T-cell (primary cell): Measurements from ENCODE around the gene OAS2. TPM values are rescaled to one million over a fixed set of nuclear protein-coding genes. Genes with fewer than 3 reads are reported as not detected.

ENCODE experiments used
- ATAC-seq, 4 experiments: fragments of 200-7000 bp in 3 of 4; fragments of 150-1000 bp in 1 of 4; cut with Tn5 transposase; replicated peaks in 1 of 4; 1 replicate in 3 of 4; 2 replicates in 1 of 4; pipeline ENCODE4 v1.10.0; 2021; ENCODE audit warnings: moderate library complexity in 3 of 4, mild to moderate bottlenecking in 2 of 4, moderate number of reproducible peaks in 1 of 4
- CTCF ChIA-PET, 2 donors: fragments of 300-600 bp; sonication (Branson Sonifier 250); formaldehyde crosslinking; loops; one replicate each; lab custom pipeline; 2022; ENCODE audit warnings: antibody characterized with exemption in 2 of 2; lab: Charles Lee
- POLR2A ChIA-PET, 2 donors: fragments of 300-600 bp; sonication (Branson Sonifier 250); formaldehyde crosslinking; loops; one replicate each; lab custom pipeline; 2022; ENCODE audit warnings: antibody characterized with exemption in 2 of 2; lab: Charles Lee
- DNase-seq, 35 experiments: peaks; one replicate each; pipeline versions ENCODE4 v3.0.0 to v3.0.0-alpha.2; 2013 to 2023
- H3K27ac ChIP-seq: one replicate; pipeline ENCODE4 v1.5.1; 2013; ENCODE audit warnings: low read length
- H3K27me3 ChIP-seq, 2 experiments: replicated peaks in 1 of 2; 1 replicate in 1 of 2; 2 replicates in 1 of 2; pipeline versions ENCODE4 v1.6.1 to v1.7.0; 2013; ENCODE audit warnings: low read length in 1 of 2, mixed read lengths in 1 of 2; ENCODE audit not compliant: control insufficient read depth in 2 of 2, insufficient read depth in 2 of 2; ENCODE audit errors: extremely low read depth in 1 of 2
- H3K36me3 ChIP-seq, 2 donors: 1 replicate in 1 of 2; 2 replicates in 1 of 2; pipeline versions ENCODE4 v1.6.1 to v1.7.0; 2013; ENCODE audit warnings: low read length in 1 of 2; ENCODE audit not compliant: control insufficient read depth in 2 of 2, insufficient read depth in 1 of 2; ENCODE audit errors: extremely low read depth in 1 of 2
- H3K4me1 ChIP-seq, 2 experiments: 1 replicate in 1 of 2; 2 replicates in 1 of 2; pipeline versions ENCODE4 v1.6.1 to v1.7.0; 2013; ENCODE audit warnings: low read length in 2 of 2, mixed read lengths in 1 of 2; ENCODE audit not compliant: insufficient read depth in 2 of 2, control insufficient read depth in 1 of 2; ENCODE audit errors: extremely low read depth in 1 of 2
- H3K4me3 ChIP-seq, 2 donors: 1 replicate in 1 of 2; 2 replicates in 1 of 2; pipeline versions ENCODE4 v1.5.1 to v1.7.0; 2013; ENCODE audit warnings: mild to moderate bottlenecking in 2 of 2, low read length in 1 of 2, moderate library complexity in 1 of 2; ENCODE audit not compliant: control insufficient read depth in 1 of 2; ENCODE audit errors: extremely low read depth in 1 of 2
- H3K9me3 ChIP-seq: 2 replicates; pipeline ENCODE4 v1.7.0; 2013
- H3K27ac Mint-ChIP-seq, 2 donors: one replicate each; pipeline ENCODE4 v1.8.0; 2020 to 2021; ENCODE audit warnings: mild to moderate bottlenecking in 2 of 2, mixed read lengths in 2 of 2
- H3K27me3 Mint-ChIP-seq, 2 donors: one replicate each; pipeline ENCODE4 v1.8.0; 2021 to 2022; ENCODE audit warnings: mixed read lengths in 2 of 2
- H3K36me3 Mint-ChIP-seq: one replicate; pipeline ENCODE4 v1.8.0; 2021; ENCODE audit warnings: mixed read lengths
- H3K4me1 Mint-ChIP-seq, 3 donors: one replicate each; pipeline ENCODE4 v1.8.0; 2020 to 2022; ENCODE audit warnings: mixed read lengths in 3 of 3, mild to moderate bottlenecking in 1 of 3
- H3K4me3 Mint-ChIP-seq, 3 donors: one replicate each; pipeline ENCODE4 v1.8.0; 2020 to 2022; ENCODE audit warnings: mild to moderate bottlenecking in 3 of 3, mixed read lengths in 3 of 3, moderate library complexity in 3 of 3
- H3K9me3 Mint-ChIP-seq, 3 donors: one replicate each; pipeline ENCODE4 v1.8.0; 2020 to 2022; ENCODE audit warnings: mixed read lengths in 3 of 3
- WGBS: methylation state at CpG from one replicate; pipeline ENCODE4 v1.1.5; 2013; ENCODE audit warnings: missing lambda C conversion rate; ENCODE audit not compliant: insufficient coverage; 5-methylcytosine and 5-hydroxymethylcytosine counted together
- total RNA-seq, 35 experiments: library from RNA in 6 of 35; stranded (reverse) in 6 of 35; fragments of 120-200 nt in 1 of 35; gene quantifications; one replicate each; pipeline versions ENCODE4 v1.2.1 to v1.2.4 and lab custom pipeline; 2013 to 2026

OAS2 gene
- total RNA-seq, 5 donors from 2014 or later (not counting 1 experiment from before 2014, with no cell fraction given): 44.8 to 75.5 (median 56.9) TPM

GRCh38 chr12:112973818-112974231 lies 4.5 kb upstream of the OAS2 start:
- WGBS: 63% methylated on average over 3 of the region's 5 CpGs
- DNase-seq: no peak
- Histone ChIP-seq H3K36me3 (peaks cover 0 to 17% of the 10 kb centered on the region in 2 donors), H3K27ac (no peak overlapping the region), H3K4me1 (peaks cover 5 to 14% of the 10 kb centered on the region in 2 experiments), H3K4me3 (no peak overlapping the region), H3K9me3 (no peaks in the 10 kb centered on the region), H3K27me3 (no peaks in the 10 kb centered on the region)
- peaks cover 24% of the 10 kb centered on the region for H3K36me3 Mint-ChIP-seq
- POLR2A ChIA-PET: no interaction called here
- no peak for ATAC-seq
- peaks cover 9 to 21% (median 11%) of the 10 kb centered on the region in 3 donors for H3K4me1 Mint-ChIP-seq
- H3K4me3 Mint-ChIP-seq: no peak overlapping the region
- peak overlapping the region; percentile 35 to 41 for H3K27ac Mint-ChIP-seq
- CTCF ChIA-PET: no interaction called here
- H3K9me3 Mint-ChIP-seq: no peaks in the 10 kb centered on the region
- H3K27me3 Mint-ChIP-seq: no peaks in the 10 kb centered on the region

DNA sequence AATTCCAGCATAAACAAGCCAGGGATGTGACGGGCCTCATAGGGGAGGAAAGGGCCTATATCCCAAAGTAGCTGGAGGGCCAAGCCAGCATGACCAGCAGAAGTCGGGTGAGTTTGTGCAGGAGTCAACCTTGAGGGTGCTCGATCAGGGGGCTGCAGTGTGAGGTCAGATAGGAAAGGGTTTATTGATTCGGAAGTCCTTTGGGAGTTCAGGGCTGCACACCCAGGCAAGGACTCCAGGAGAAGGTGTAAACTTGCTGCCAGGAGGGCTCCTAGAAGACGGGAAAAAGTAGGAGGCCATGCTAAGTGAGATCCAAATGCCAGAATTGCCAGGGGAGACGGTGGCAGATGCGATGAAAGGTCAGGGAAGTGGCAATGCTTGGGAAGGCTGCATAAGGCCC lies 3.4 kb upstream of the OAS2 start:
- Histone ChIP-seq H3K9me3 (no peaks in the 10 kb centered on the region), H3K27me3 (no peaks in the 10 kb centered on the region), H3K4me1 (peaks cover 10 to 21% of the 10 kb centered on the region in 2 experiments), H3K36me3 (peaks cover 0 to 6% of the 10 kb centered on the region in 2 donors), H3K27ac (no peak overlapping the region), H3K4me3 (no peak overlapping the region)
- DNase-seq: no peak
- peaks cover 16 to 25% (median 20%) of the 10 kb centered on the region in 3 donors for H3K4me1 Mint-ChIP-seq
- no peaks in the 10 kb centered on the region for H3K27me3 Mint-ChIP-seq
- 100% methylated on average over 7 of the region's 7 CpGs for WGBS
- peaks cover 16% of the 10 kb centered on the region for H3K36me3 Mint-ChIP-seq
- ChIA-PET CTCF (interaction anchor here (0.6 to 0.7 kb wide), 2 partner anchors 16 to 19 kb away, joined by 3 to 6 read pairs; no protein-coding TSS in a partner anchor), POLR2A (no interaction called here)
- H3K9me3 Mint-ChIP-seq: no peaks in the 10 kb centered on the region
- no peak for ATAC-seq
- H3K27ac Mint-ChIP-seq: peak overlapping the region in 1 of 2 donors; percentile 28
- no peak overlapping the region for H3K4me3 Mint-ChIP-seq

GRCh38 chr12:112977139-112977538 lies 1.2 kb upstream of the OAS2 start:
- Mint-ChIP-seq H3K9me3 (peaks cover 0 to under 1% (median 0%) of the 10 kb centered on the region in 3 donors), H3K27ac (peak overlapping the region; percentile 99), H3K4me3 (peak overlapping the region in 2 of 3 donors; percentile 44 to 96), H3K27me3 (no peaks in the 10 kb centered on the region), H3K4me1 (peaks cover 37 to 46% (median 42%) of the 10 kb centered on the region in 3 donors), H3K36me3 (peaks cover 10% of the 10 kb centered on the region)
- H3K9me3 ChIP-seq: no peaks in the 10 kb centered on the region
- WGBS: 50% methylated on average over 1 of the region's 3 CpGs
- ATAC-seq (no peak), DNase-seq (no peak)
- peak overlapping the region; percentile 95 for H3K27ac ChIP-seq
- no peaks in the 10 kb centered on the region for H3K27me3 ChIP-seq
- ChIA-PET CTCF (interaction anchor here in 1 of 2 donors (2.5 kb wide), 1 partner anchor 15 kb away, joined by 68 read pairs; no protein-coding TSS in a partner anchor), POLR2A (no interaction called here)
- no peaks in the 10 kb centered on the region for H3K36me3 ChIP-seq
- peaks cover 21% of the 10 kb centered on the region in 2 experiments for H3K4me1 ChIP-seq
- H3K4me3 ChIP-seq: peak overlapping the region in 1 of 2 donors; percentile 17

- peaks cover 42 to 51% (median 47%) of the 10 kb centered on the region in 3 donors for H3K4me1 Mint-ChIP-seq
- H3K36me3 Mint-ChIP-seq: peaks cover 12% of the 10 kb centered on the region
- POLR2A ChIA-PET: interaction anchor here (0.5 to 1.5 kb wide), 8 partner anchors 11 to 70 kb away, joined by 3 to 7 read pairs (median 4); partner anchors contain the start of gene OAS1 (in 1 of the 2)
- H3K27me3 ChIP-seq: no peaks in the 10 kb centered on the region
- CTCF ChIA-PET: interaction anchor here (0.5 to 2.5 kb wide), 12 partner anchors 10 to 357 kb away, joined by 3 to 68 read pairs (median 6); partner anchors contain the start of genes OAS1 (in 1 of the 2), OAS3 (in 1 of the 2) and SLC8B1 (in 1 of the 2)
- H3K36me3 ChIP-seq: no peaks in the 10 kb centered on the region
- ATAC-seq (no peak), DNase-seq (peak in 2 of 35 experiments; percentile 3 to 6)
- H3K9me3 Mint-ChIP-seq: peaks cover 0 to 6% (median 0%) of the 10 kb centered on the region in 3 donors
- no peaks in the 10 kb centered on the region for H3K27me3 Mint-ChIP-seq
- H3K27ac ChIP-seq: peak overlapping the region; percentile 95
- H3K4me1 ChIP-seq: peaks cover 21% of the 10 kb centered on the region in 2 experiments
- peak overlapping the region; percentile 94 to 97 for H3K4me3 ChIP-seq
- WGBS: 80% methylated on average over 7 of the region's 8 CpGs
- peak overlapping the region; percentile 96 to 99 (median 99) for H3K4me3 Mint-ChIP-seq
- H3K27ac Mint-ChIP-seq: peak overlapping the region; percentile 99
- no peaks in the 10 kb centered on the region for H3K9me3 ChIP-seq
Observed at GRCh38 chr12:112977641-112978040, 678 bp upstream of the OAS2 start.

DNA sequence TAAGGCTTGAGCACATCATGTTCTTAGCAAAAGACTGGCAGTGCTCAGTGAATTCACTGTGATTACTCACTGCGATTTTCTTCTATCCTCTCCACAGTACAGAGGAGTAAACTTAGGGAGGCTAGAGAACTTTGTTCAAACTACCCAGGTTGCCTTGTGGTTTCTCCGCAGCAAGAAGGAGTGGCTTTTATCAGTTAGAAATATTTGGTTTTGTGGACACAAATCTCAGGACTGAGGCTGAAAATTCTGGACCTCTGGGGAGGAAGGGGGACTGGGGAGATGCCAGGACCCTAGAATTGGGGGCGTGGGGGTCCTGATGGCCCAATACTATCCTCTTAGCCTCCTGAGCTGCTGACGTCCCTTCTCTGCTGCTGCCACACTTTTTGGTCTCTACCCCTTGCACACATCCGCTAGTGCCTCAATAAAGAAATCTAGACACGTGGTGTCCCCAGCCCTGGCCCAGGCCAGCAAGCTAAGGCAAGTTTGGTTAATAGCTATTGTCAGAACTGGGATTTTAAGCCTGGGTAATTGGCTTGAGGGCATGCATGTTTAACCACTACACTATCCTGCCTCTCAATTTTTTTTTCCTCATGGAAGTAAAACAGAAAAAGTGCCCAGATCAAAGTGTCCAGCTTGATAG lies 842 bp downstream of the OAS2 start:
- CTCF ChIA-PET: interaction anchor here (0.5 to 3.0 kb wide), 5 partner anchors 13 to 173 kb away, joined by 3 to 27 read pairs (median 3); no protein-coding TSS in a partner anchor
- peak overlapping the region; percentile 99 for H3K27ac Mint-ChIP-seq
- H3K4me1 Mint-ChIP-seq: peaks cover 55 to 66% (median 63%) of the 10 kb centered on the region in 3 donors
- Histone ChIP-seq H3K36me3 (no peaks in the 10 kb centered on the region), H3K27ac (peak overlapping the region; percentile 95), H3K27me3 (no peaks in the 10 kb centered on the region), H3K4me1 (peaks cover 21% of the 10 kb centered on the region in 2 experiments), H3K4me3 (peak overlapping the region; percentile 94 to 97), H3K9me3 (peaks cover under 1% of the 10 kb centered on the region)
- peaks cover 0 to 9% (median under 1%) of the 10 kb centered on the region in 3 donors for H3K9me3 Mint-ChIP-seq
- peak in 30 of 35 experiments; percentile 8 to 58 (median 30) for DNase-seq
- peak overlapping the region; percentile 96 to 99 (median 99) for H3K4me3 Mint-ChIP-seq
- H3K27me3 Mint-ChIP-seq: no peaks in the 10 kb centered on the region
- POLR2A ChIA-PET: interaction anchor here in 1 of 2 donors (1.5 kb wide), 1 partner anchor 12 kb away, joined by 4 read pairs; no protein-coding TSS in a partner anchor
- 0% methylated on average over 1 of the region's 6 CpGs for WGBS
- peaks cover 25% of the 10 kb centered on the region for H3K36me3 Mint-ChIP-seq
- peak; percentile 21 to 54 (median 39) for ATAC-seq
